HepG2 (cell line): ENCODE data around the gene PADI4. TPM values are rescaled to one million over a fixed set of nuclear protein-coding genes. Genes with fewer than 3 reads are reported as not detected.

Experiments used
- ATAC-seq: fragments of 200-7000 bp; cut with Tn5 transposase; 3 replicates; pipeline ENCODE4 v1.9.1; 2020; ENCODE audit warnings: mild to moderate bottlenecking, moderate library complexity
- BruUV-seq: library from RNA; stranded (reverse); fragments of 400-500 nt; replicated peaks from 2 replicates; lab custom pipeline; 2021; lab: Mats Ljungman, UMichigan
- CTCF ChIA-PET: fragments of 300-600 bp; formaldehyde crosslinking; extraction: SDS; loops from one replicate; lab custom pipeline; 2021; ENCODE audit warnings: low total read pairs, inconsistent platforms, low intra/inter-chr PET ratio; lab: Yijun Ruan, JAX
- POLR2A ChIA-PET: fragments of 350-600 bp; sonication (Branson Sonifier 250); formaldehyde crosslinking; loops from one replicate; lab custom pipeline; 2020; ENCODE audit warnings: antibody characterized with exemption, inconsistent platforms; lab: Yijun Ruan, JAX
- DNase-seq: peaks from one replicate; pipeline ENCODE4 v3.0.0-alpha.2; 2015; ENCODE audit warnings: low spot score
- FAIRE-seq: peaks from 3 replicates; lab custom pipeline; 2011; peaks lifted over from hg19 to GRCh38; lab: Jason Lieb, UNC
- H2AFZ ChIP-seq: one replicate; pipeline ENCODE4 v1.6.1; 2011; ENCODE audit warnings: low read length, inconsistent platforms
- H3K27ac ChIP-seq: fragments of 300-600 bp; 3 replicates; pipeline ENCODE4 v1.8.0; 2011; ENCODE audit warnings: mixed run types, mild to moderate bottlenecking, mixed read lengths, low read length, inconsistent platforms; ENCODE audit not compliant: insufficient read depth; ENCODE audit errors: extremely low read length
- H3K27me3 ChIP-seq, 2 experiments: fragments of 200-600 bp in 1 of 2; 2 replicates in 1 of 2; 3 replicates in 1 of 2; pipeline versions ENCODE4 v1.6.0 to v1.8.0; 2011; ENCODE audit warnings: low read length in 2 of 2, mild to moderate bottlenecking in 2 of 2, moderate library complexity in 2 of 2, inconsistent platforms in 1 of 2; ENCODE audit not compliant: insufficient read depth in 2 of 2, control insufficient read depth in 1 of 2
- H3K36me3 ChIP-seq, 2 experiments: fragments of 200-600 bp in 1 of 2; replicated peaks in 1 of 2; 2 replicates in 1 of 2; 3 replicates in 1 of 2; pipeline versions ENCODE4 v1.5.1 to v1.8.0; 2011; ENCODE audit warnings: low read length in 2 of 2, inconsistent platforms in 1 of 2; ENCODE audit not compliant: insufficient read depth in 2 of 2, control insufficient read depth in 1 of 2
- H3K4me1 ChIP-seq: 2 replicates; pipeline ENCODE4 v1.5.1; 2012; ENCODE audit warnings: low read length, inconsistent platforms; ENCODE audit not compliant: insufficient read depth
- H3K4me2 ChIP-seq: 2 replicates; pipeline ENCODE4 v1.6.0; 2011; ENCODE audit warnings: low read depth, low read length, inconsistent platforms
- H3K4me3 ChIP-seq, 3 experiments: fragments of 200-600 bp in 1 of 3; sonication (generic), shearing (Covaris generic) in 1 of 3; replicated peaks in 1 of 3; 2 replicates each; pipeline ENCODE4 v1.5.1; 2011 to 2016; ENCODE audit warnings: low read length in 3 of 3, inconsistent platforms in 2 of 3, low read depth in 2 of 3, mild to moderate bottlenecking in 2 of 3, control low read depth in 1 of 3, mixed read lengths in 1 of 3; ENCODE audit not compliant: insufficient read depth in 1 of 3
- H3K79me2 ChIP-seq: one replicate; pipeline ENCODE4 v1.6.1; 2011; ENCODE audit warnings: low read length, inconsistent platforms; ENCODE audit not compliant: insufficient read depth
- H3K9ac ChIP-seq: 2 replicates; pipeline ENCODE4 v1.6.0; 2011; ENCODE audit warnings: mild to moderate bottlenecking, low read depth, low read length, inconsistent platforms; ENCODE audit not compliant: insufficient read depth
- H3K9me3 ChIP-seq: 2 replicates; pipeline ENCODE4 v1.5.1; 2012; ENCODE audit warnings: mild to moderate bottlenecking, low read length
- H4K20me1 ChIP-seq: 2 replicates; pipeline ENCODE4 v1.6.0; 2011; ENCODE audit warnings: inconsistent platforms, mild to moderate bottlenecking, low read length, moderate library complexity; ENCODE audit not compliant: insufficient read depth
- AHR ChIP-seq: IDR thresholded peaks from 2 replicates; pipeline ENCODE4 v1.6.1; 2018; ENCODE audit warnings: missing genetic modification reagents, missing compliant biosample characterization
- SALL1 ChIP-seq: sonication (generic); formaldehyde crosslinking; IDR thresholded peaks from 2 replicates; pipeline ENCODE4 v1.8.0; 2022; ENCODE audit warnings: mild to moderate bottlenecking, missing genetic modification reagents
- SRSF4 ChIP-seq: fragments of 200-400 bp; formaldehyde crosslinking; IDR thresholded peaks from one replicate; pipeline ENCODE4 v1.6.1; 2018; ENCODE audit warnings: mild to moderate bottlenecking, low read depth, low read length, moderate library complexity; ENCODE audit not compliant: poor library complexity, severe bottlenecking
- ZNF33A ChIP-seq: sonication (generic); formaldehyde crosslinking; IDR thresholded peaks from 2 replicates; pipeline ENCODE4 v1.5.1; 2020; ENCODE audit warnings: missing genetic modification reagents, mild to moderate bottlenecking, moderate library complexity, borderline replicate concordance
- ZSCAN12 ChIP-seq: sonication (generic); formaldehyde crosslinking; IDR thresholded peaks from 2 replicates; pipeline ENCODE4 v1.9.0; 2021; ENCODE audit warnings: mild to moderate bottlenecking, missing genetic modification reagents
- WGBS: methylation state at CpG from one replicate; pipeline ENCODE4 v1.1.6; 2017; ENCODE audit warnings: low lambda C conversion rate; 5-methylcytosine and 5-hydroxymethylcytosine counted together
- in situ Hi-C: cut with HindIII; loops from 2 replicates; pipeline ENCODE4 v1.10.0; 2017; ENCODE audit warnings: low pct_unique_long_range_greater_than_20kb; ENCODE audit not compliant: extremely low pct_ligation_motif_present
- intact Hi-C: fragments of 100-400 bp; cut with micrococcal nuclease; formaldehyde crosslinking; loops from one replicate; pipeline ENCODE4 v1.10.0; 2022; ENCODE audit not compliant: unreplicated experiment
- polyA plus RNA-seq, 8 experiments: library from polyadenylated mRNA; depleted of rRNA in 3 of 8; stranded (reverse) in 7 of 8; unstranded in 1 of 8; fragments of >200 nt; fragmentation: Illumina TruSeq in 4 of 8; extraction: Trizol in 4 of 8; gene quantifications; 2 replicates each; pipeline versions ENCODE4 v1.2.1 to v1.2.3, GENCODE V29; 2011 to 2016; ENCODE audit warnings: low read depth in 4 of 8, missing spikeins in 1 of 8, mixed read lengths in 1 of 8; ENCODE audit not compliant: insufficient read depth in 1 of 8
- total RNA-seq, 5 experiments: library from RNA; depleted of rRNA; stranded (reverse); fragments of >200 nt; fragmentation: Illumina TruSeq; extraction: Trizol; gene quantifications; 2 replicates each; pipeline ENCODE4 v1.2.3, GENCODE V29; 2016; ENCODE audit warnings: low read depth in 1 of 5
- TF ChIP-seq, protein P1 (sequence below): sonication (generic); formaldehyde crosslinking; IDR thresholded peaks from 2 replicates; pipeline ENCODE4 v1.4.0; 2020; ENCODE audit warnings: missing genetic modification reagents, borderline replicate concordance

PADI4 gene
- total and polyA plus RNA-seq, 2 of the 13 experiments (the other 11 are each of a cell fraction or from before 2014, with no cell fraction given): 0.04 TPM

DNA sequence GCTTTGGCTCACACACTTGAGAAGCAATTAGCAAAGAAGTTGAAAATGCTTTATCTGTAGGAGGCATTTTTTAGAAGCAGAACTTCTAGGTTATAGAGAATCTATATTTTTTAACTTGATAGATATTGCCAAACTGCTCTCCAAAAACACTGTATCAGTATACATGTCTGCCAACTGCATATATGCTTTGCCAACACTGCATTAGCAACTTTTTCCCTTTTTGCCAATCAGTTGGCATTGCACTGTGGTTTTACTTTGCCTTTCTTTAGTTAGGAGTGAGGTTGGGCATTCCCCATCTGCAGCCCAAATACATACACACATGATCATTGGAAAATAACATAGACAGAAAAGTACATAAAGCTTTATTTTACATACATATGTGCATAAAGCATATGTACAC lies 44.1 kb upstream of the PADI4 start (continued):
- TF ChIP-seq SRSF4 (no peak), SALL1 (CRISPR knock-in tag) (no peak), ZSCAN12 (CRISPR knock-in tag) (no peak)
- TF ChIP-seq, protein P1, sequence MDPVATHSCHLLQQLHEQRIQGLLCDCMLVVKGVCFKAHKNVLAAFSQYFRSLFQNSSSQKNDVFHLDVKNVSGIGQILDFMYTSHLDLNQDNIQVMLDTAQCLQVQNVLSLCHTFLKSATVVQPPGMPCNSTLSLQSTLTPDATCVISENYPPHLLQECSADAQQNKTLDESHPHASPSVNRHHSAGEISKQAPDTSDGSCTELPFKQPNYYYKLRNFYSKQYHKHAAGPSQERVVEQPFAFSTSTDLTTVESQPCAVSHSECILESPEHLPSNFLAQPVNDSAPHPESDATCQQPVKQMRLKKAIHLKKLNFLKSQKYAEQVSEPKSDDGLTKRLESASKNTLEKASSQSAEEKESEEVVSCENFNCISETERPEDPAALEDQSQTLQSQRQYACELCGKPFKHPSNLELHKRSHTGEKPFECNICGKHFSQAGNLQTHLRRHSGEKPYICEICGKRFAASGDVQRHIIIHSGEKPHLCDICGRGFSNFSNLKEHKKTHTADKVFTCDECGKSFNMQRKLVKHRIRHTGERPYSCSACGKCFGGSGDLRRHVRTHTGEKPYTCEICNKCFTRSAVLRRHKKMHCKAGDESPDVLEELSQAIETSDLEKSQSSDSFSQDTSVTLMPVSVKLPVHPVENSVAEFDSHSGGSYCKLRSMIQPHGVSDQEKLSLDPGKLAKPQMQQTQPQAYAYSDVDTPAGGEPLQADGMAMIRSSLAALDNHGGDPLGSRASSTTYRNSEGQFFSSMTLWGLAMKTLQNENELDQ: no peak

DNA sequence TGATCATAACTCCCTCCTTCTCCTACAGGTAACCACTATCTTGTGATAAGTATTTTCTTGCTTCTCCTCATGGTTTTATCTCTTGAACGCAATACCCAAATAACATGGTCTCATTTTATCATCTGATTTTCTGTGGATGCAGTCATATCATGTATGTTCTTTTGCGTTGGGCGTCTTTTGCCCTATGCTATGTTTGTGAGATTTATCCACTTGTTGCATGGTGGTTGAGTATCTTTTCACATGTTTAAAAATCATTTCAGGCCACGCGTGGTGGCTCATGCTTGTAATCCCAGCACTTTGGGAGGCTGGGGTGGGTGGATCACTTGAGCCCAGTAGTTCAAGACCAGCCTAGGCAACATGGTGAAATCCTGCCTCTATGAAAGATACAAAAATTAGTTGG lies 43.5 kb upstream of the PADI4 start:
- no peak for ATAC-seq
- H3K4me3 ChIP-seq: no peak overlapping the region
- no peaks in the 10 kb centered on the region for H4K20me1 ChIP-seq
- FAIRE-seq: no peak
- H3K27ac ChIP-seq: no peak overlapping the region
- WGBS: 57% methylated on average over 5 of the region's 5 CpGs
- in situ Hi-C loops: no loop called here
- no peak overlapping the region for H3K4me2 ChIP-seq
- TF ChIP-seq AHR (CRISPR knock-in tag) (no peak), ZNF33A (CRISPR knock-in tag) (no peak)
- TF ChIP-seq, all 625 proteins: peak for 0
- H2AFZ ChIP-seq: no peak overlapping the region
- no peak for DNase-seq
- H3K9me3 ChIP-seq: no peaks in the 10 kb centered on the region
- no peaks in the 10 kb centered on the region for H3K36me3 ChIP-seq
- H3K9ac ChIP-seq: no peak overlapping the region
- ChIA-PET CTCF (no interaction called here), POLR2A (no interaction called here)
- no peaks in the 10 kb centered on the region for H3K4me1 ChIP-seq
- no peaks in the 10 kb centered on the region for H3K79me2 ChIP-seq
- peaks cover 2 to 4% of the 10 kb centered on the region in 2 experiments; a peak in 2 of 5 replicates for H3K27me3 ChIP-seq
- intact Hi-C loops: no loop called here
- BruUV-seq: no TSS peak
